Measurements from ENCODE around the gene SAP25. TPM values are rescaled to one million over a fixed set of nuclear protein-coding genes. Genes with fewer than 3 reads are reported as not detected.
A peak's percentile ranks its signal among the peaks of the same experiment; 100 is the strongest.

The SAP25 gene
- polyA plus RNA-seq, 1 experiment = not detected

- ChIA-PET CTCF (interaction anchor here (0.7 to 2.3 kb wide), 4 partner anchors 9 to 135 kb away, joined by 3 to 14 read pairs (median 6); partner anchors contain the start of genes FBXO24 and MOSPD3), POLR2A (interaction anchor here (0.5 to 3.7 kb wide), 6 partner anchors 9 to 1732 kb away, joined by 3 to 68 read pairs (median 6); partner anchors contain the start of genes FBXO24, LRCH4 and MOSPD3)
- DNase-seq (ENCODE audit: low read depth, low spot score) = no peak
- no peaks in the 10 kb centered on the region for H3K27me3 ChIP-seq (ENCODE audit: control insufficient read depth, insufficient read depth, low read length)
- no peaks in the 10 kb centered on the region; the same call in 1 of the 2 replicates for H3K9me3 ChIP-seq (ENCODE audit: control insufficient read depth, insufficient read depth, low read length)
- TF ChIP-seq CTCF (IDR thresholded peaks at IDR 0.05; ENCODE audit: low read depth, low read length) = no peak
- peak overlapping the region; percentile 94 for H3K4me3 ChIP-seq (ENCODE audit: low read depth, low read length)
- H3K27ac ChIP-seq (ENCODE audit: low read depth, low read length) = peak overlapping the region; percentile 77
Observed at GRCh38 chr7:100603726-100604027, 30.0 kb upstream of the SAP25 start.

GRCh38 chr7:100602889-100603725 is 29.4 kb upstream of the SAP25 start:
- no peak for TF ChIP-seq CTCF (IDR thresholded peaks at IDR 0.05; ENCODE audit: low read depth, low read length)
- peak overlapping the region; percentile 94 for H3K4me3 ChIP-seq (ENCODE audit: low read depth, low read length)
- no peaks in the 10 kb centered on the region for H3K27me3 ChIP-seq (ENCODE audit: control insufficient read depth, insufficient read depth, low read length)
- H3K9me3 ChIP-seq (ENCODE audit: control insufficient read depth, insufficient read depth, low read length) = no peaks in the 10 kb centered on the region; the same call in 1 of the 2 replicates
- peak overlapping the region; percentile 77 for H3K27ac ChIP-seq (ENCODE audit: low read depth, low read length)
- ChIA-PET POLR2A (interaction anchor here (0.5 to 3.7 kb wide), 11 partner anchors 9 to 515 kb away, joined by 3 to 68 read pairs (median 5); partner anchors contain the start of genes FBXO24, LRCH4, MOSPD3 and POP7), CTCF (interaction anchor here (0.6 to 2.3 kb wide), 12 partner anchors 10 to 582 kb away, joined by 3 to 14 read pairs (median 4); partner anchors contain the start of genes FBXO24 and MOSPD3)
- no peak for DNase-seq (ENCODE audit: low read depth, low spot score)

- Histone ChIP-seq H3K27me3 (ENCODE audit: control insufficient read depth, insufficient read depth, low read length) (no peaks in the 10 kb centered on the region), H3K9me3 (ENCODE audit: control insufficient read depth, insufficient read depth, low read length) (no peaks in the 10 kb centered on the region; the same call in 1 of the 2 replicates), H3K27ac (ENCODE audit: low read depth, low read length) (no peak overlapping the region), H3K4me3 (ENCODE audit: low read depth, low read length) (no peak overlapping the region)
- POLR2A ChIA-PET = interaction anchor here (3.7 kb wide), 1 partner anchor 15 kb away, joined by 68 read pairs; the partner anchor contains the start of genes FBXO24 and LRCH4
- TF ChIP-seq CTCF (IDR thresholded peaks at IDR 0.05; ENCODE audit: low read depth, low read length) = no peak
- DNase-seq (ENCODE audit: low read depth, low spot score) = no peak
- CTCF ChIA-PET = no interaction called here
Observed at GRCh38 chr7:100600730-100601038, 27.0 kb upstream of the SAP25 start.

- Histone ChIP-seq H3K27me3 (ENCODE audit: control insufficient read depth, insufficient read depth, low read length) (no peaks in the 10 kb centered on the region), H3K9me3 (ENCODE audit: control insufficient read depth, insufficient read depth, low read length) (no peaks in the 10 kb centered on the region; the same call in 1 of the 2 replicates), H3K27ac (ENCODE audit: low read depth, low read length) (no peak overlapping the region), H3K4me3 (ENCODE audit: low read depth, low read length) (no peak overlapping the region)
- no peak for TF ChIP-seq CTCF (IDR thresholded peaks at IDR 0.05; ENCODE audit: low read depth, low read length)
- ChIA-PET POLR2A (no interaction called here), CTCF (no interaction called here)
- DNase-seq (ENCODE audit: low read depth, low spot score) = no peak
Observed at GRCh38 chr7:100599911-100600729, 26.4 kb upstream of the SAP25 start.
